DMS79 (cell line): ENCODE measurements around the gene CTNND2.

Source experiments
- DNase-seq: peaks from one replicate; lab custom pipeline; 2025; lab: John Stamatoyannopoulos, UW

CTNND2 gene

DNA sequence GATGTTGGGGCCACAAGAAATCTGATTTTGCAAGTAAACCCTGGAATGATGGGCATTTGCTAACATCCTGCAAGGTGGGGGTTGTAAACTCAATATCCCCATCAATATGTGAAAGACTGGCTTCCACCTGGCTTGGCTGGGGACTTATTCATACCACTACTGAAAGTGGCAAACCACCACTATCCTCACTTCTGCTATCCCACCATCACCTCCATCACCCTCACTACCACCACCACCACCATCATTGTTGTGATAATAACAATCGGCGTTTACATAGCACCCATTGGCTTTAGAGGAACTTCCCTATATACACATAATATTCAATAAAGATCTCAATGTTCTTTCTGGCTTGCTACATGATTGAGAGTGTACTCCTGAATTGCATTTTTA is 918.5 kb downstream of the CTNND2 start:
- no peak for DNase-seq

DNA sequence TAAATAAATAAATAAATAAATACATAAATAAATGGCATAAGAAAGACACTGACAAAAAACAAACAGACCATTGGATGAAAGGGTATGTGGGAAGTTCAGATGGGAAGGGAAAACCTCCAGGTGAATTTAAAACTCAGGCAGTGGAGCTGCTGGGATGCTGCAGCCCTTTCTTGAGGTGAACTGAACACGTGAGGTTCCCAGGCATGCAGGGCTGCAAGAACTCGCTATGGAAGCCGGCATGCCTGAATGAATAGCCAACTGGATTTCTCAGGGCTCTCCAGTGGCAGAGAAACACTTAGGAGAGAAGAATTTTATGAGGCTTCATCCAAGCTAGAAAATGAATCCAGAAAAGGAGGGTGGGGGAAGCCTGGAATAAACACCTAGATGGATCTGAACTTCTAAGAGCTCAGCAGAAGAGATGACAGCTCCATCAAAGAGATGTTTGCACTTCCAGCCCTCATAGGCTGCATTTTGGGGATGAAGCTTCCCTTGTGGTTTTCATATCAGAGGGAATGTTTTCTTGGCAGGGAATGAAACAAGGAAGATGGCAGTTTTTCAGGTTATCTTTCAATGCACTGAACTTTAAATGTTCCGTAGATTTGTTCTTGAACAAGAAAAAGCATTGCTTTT is 919.0 kb downstream of the CTNND2 start:
- DNase-seq, result no peak

DNA sequence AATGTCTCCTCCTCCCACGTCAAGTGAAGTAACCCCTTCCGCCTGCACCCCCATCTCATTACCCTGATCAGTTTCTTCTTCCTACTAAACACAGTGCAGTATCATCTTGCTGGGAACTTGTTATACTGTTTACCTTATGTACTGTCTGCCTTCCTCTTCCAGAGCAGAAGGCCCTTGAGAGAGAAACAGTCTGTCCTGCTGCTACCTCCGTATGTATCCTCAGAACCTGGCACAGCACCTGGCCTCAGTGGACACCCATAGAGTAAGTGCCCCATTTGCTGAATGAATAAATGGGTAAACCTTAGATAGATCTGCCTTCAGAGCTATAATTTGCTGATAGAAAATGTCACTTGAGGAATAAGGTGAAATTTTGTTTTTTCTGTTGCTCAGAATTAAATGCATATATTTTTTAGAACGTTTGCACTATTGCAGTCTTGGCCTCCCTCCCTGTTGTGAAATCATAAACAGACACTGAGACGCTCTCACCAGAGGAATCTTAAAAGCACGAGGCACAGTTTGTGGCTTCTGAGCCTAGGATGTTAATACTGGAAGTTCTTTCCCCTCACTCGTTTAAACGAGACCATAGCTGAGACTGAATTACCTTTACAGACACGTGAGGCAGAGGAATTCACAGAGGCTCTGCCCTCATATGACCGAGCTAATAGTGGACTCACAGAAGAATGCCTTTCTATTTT is 920.1 kb downstream of the CTNND2 start:
- no peak for DNase-seq

DNA sequence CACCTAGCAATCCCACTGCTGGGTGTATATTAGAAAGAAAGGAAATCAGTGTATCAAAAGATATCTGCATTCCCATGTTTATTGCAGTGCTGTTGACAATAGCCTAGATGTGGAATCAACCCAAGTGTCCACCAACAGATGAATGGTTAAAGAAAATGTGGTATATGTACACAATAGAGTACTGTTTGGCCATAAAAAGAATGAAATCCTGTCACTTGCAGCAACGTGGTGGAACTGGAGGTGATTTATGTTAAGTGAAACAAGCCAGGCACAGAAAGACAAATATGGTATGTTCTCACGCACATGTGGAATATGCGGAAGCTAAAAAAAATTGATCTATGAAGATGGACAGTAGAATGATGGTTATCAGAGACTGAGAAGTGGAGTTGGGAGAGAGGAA is 921.6 kb downstream of the CTNND2 start:
- no peak for DNase-seq

DNA sequence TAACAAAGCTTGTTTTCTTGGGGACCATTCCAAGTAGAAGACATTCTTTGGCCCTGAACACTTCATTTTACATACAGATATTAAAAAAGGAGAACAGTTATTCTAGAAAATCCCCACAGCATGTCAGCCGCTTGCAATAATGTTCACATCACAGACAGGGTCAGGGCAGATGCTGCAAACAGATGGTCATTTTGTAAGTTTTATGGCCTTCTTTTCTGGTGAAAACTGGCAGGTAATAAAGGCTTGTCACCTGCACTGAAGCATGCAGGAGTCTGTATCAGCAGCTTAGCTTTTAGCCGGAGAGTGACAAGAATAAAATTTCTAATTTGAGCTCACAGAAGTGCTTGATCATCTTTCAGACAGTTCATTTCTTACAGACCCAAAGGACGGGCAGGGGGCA is 922.3 kb downstream of the CTNND2 start:
- DNase-seq, result no peak

DNA sequence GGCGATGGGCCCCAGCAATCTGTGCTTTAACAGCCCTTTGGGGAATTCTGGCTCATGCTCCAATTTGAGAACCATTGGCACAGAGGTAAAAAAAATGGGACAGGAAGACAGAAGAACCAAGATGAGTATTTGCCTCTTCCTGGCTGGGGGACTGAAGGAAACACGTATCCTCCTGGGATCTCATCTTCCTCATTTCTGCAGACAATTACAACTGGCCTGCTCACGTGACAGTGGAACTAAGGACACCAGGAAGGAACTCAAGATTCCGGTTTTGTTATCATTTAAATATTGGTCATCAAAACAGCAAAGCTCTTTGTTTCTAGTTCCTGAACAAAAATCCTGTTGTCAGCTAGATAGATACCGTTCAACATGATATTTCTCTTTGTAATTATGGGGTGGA is 927.2 kb downstream of the CTNND2 start:
- DNase-seq, result no peak

DNA sequence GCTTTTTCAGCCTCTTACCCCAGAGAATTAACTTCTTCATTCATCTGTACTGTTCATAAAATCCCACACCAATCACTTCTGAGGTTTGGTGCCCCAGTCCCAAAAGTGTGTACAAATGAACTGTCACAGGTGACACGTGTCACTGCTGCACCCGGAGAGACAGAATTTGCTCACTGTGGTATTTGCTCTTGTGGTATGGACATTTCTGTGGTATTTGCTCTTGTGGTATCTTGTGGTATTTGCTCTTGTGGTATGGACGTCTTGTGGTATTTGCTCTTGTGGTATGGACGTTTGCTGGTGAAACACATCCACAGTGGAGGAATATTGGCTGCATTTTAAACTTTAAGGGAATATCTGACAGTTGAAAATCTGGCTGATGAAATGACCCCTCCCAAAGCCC is 928.3 kb downstream of the CTNND2 start:
- no peak for DNase-seq

DNA sequence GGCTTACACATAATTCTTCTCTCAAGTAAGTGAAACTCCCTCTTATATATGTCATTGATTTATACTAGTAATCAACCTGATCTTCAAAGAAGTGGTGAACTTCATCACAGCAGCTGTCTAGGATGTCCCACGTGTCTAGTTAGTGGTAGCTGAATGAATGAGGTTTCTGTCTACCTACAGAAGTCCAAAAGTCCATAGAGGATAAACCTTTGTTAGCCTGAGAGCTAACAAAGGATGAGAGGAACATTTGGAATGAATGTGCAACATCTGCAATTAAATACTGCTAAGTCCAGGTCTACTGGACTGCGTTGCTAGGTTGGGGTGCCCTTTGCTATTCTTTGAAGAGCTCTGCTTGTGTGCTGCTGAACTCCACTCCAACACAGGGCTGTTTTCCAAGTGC is 929.4 kb downstream of the CTNND2 start:
- DNase-seq, result no peak

DNA sequence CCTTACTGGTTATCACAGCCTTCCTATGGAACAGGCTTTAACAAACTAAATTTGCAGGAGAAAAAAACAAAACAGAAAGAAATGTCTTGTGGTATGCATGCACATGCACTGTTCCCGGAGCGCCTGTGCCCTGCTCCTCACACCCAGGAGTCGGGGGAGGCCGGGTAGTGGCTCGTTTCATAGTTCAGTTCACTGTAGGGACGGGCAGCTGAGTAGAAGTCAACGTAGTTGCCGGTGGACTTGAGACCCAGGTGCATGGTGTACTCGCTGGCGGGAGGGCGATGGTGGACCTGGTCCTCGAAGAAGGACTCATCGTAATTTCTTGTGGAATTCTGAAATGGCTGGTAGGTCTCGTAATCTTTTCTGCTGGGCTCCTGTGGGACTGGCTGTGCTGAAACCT is 930.9 kb downstream of the CTNND2 start:
- no peak for DNase-seq

DNA sequence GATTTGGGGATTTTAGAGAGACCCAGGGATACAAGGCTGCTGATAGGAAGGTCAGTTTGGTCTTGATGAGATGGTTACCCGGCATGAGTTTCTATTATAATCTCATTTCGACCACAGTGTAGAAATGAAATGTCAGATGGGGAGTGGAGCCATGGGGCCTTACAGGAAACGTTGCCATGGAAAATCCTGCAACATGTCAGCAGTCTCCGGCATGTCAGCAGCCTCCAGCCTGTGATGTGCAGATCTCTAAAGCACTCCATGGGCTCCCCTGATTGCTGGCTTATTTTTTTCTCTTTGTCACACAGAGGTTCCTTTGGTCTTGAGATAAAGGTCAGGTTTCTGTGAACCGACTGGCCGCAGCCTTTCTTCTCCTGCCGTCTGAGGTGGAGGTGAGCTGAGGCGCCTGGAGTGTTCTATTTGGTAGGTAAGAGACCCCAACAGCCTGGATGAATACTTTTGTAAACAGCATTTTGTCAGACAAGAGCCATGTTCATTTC is 934.5 kb downstream of the CTNND2 start:
- DNase-seq, result no peak

DNA sequence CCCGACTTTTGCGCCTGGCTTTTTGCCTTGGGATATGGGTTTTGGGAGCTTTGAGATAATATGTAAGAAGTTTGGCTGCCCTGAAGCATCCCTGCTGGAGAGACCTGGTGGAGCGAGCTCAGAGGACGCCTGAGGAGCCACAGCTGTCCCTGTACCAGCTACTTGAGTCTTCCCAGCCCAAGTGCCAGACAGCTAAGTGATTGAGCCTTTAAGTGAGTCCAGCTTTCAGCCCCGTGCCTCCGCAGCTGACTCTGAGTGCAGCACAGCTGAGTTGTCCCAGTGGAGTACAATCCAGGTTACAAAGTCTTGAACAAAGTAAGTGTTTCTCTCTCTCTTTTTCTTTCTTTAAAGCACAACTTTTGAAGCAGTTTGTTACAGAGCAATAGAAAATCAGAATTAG is 939.4 kb downstream of the CTNND2 start:
- DNase-seq, result no peak

DNA sequence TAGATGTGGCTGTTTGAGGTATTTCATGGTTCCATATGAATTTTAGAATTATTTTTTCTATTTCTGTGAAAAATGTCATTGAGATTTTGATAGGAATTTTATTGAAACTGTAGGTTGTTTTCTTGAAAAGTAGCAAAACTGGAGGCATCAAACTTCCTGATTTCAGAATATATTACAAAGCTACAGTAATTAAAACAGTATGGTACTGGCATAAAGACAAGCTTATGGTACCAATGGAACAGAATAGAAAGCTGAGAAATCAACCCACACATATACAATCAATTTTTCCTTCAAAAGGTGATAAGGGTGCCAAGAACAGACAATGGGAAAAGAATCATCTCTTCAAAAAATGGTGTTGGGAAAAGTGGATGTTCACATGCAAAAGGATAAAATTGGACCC is 945.5 kb downstream of the CTNND2 start:
- DNase-seq, result no peak

DNA sequence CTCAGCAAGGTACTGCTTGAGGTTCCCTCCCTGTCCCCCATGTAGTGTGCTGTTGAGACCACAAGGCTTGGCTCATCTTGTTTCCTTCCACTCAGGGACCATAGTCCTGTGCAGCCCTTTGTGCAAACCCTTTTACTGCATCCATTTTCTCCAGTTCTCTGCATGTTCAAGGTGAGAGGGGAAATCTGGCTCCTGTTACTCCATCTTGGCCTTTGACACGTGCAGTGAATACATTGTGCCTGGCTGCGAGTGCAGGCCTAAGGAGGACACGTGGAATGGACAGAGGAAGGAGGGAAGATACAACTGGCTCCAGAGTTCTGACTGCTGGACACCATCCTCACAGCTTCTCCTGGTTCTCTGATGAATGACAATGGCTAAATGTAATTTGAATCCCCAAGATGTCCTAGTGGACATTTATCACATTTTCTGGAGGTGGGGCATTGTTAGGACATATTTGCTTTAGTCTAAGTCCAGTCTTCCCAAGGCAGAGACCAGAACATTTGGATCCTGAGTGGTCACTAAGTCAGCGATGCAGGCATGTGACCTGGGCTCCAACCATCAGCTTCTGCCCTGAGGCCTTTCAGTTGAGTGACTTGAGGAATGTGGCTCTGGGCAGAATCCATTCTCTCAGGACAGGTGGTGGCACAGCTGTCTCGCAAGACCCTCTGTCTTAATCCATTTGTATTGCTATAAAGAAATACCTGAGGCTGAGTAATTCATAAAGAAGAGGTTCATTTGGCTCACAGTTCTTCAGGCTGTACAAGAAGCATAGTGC is 954.2 kb downstream of the CTNND2 start:
- no peak for DNase-seq

DNA sequence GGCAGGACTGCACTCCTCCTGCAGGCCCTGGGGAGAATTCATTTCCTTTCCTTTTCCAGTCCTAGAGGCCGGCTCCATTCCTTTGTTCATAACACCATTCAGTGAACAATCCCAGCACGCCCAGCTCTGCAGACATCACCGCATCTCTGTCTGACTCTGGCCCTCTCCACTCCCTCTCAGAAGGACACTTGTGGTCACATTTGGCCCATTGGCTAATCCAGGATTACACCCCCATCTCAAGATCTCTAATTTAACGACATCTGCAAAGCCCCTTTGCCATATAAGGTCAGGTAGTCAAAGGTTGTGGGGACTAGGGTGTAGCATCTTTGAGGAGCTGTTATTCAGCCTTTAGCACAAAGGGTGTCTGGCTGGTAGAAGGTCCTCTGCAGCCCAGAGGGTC is 958.2 kb downstream of the CTNND2 start:
- no peak for DNase-seq

DNA sequence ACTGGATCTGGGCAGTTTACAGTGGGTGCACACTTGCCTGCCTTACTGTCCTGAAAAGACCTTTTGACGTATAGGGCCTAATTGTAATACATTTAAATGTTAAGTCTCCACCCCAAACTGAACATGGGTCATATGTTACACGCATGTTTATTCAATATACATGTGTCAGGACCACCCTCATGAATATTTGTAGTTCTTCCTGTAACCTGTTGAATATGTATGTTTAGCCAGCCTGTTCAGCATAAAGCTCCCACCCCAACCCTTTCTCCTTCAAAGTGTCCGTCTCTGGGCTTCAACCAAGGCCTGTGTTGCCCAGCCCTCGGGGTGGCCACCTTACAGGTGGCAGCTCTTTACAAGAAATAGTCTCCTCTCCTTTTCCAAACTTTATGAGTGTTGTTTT is 962.3 kb downstream of the CTNND2 start:
- no peak for DNase-seq

DNA sequence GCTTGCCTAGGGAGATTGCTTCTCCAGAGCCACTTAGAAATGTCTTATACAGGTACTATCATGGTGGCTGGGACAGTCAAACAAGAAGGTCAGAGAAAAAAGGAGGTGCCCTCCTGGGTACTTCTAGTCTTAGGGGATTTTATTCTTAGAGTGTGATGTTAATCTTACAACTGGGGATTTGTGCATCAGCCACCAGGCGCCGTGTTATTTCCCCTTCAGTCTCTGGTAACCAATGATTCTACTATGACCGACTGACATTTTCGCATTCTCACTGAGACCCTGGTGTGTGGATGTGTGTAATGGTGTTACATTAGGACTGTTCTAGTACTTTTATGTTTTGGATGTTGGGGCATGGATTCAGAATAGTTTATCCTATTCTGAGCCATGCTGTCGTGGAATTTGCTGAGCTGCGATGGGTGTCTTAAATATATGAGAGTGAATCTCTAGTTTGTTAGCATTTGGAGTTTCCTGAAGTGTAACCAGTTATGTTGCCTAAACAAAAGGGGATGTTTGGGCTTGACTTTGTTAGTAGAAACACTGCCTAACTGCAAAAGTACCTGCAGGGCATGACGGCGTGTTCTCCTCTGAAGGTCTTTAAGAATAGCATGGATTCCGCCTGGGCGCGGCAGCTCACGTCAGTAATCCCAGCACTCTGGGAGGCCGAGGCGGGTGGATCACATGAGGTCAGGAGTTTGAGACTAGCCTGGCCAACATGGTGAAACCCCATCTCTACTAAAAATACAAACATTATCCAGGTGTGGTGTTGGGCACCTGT is 968.0 kb downstream of the CTNND2 start:
- no peak for DNase-seq

DNA sequence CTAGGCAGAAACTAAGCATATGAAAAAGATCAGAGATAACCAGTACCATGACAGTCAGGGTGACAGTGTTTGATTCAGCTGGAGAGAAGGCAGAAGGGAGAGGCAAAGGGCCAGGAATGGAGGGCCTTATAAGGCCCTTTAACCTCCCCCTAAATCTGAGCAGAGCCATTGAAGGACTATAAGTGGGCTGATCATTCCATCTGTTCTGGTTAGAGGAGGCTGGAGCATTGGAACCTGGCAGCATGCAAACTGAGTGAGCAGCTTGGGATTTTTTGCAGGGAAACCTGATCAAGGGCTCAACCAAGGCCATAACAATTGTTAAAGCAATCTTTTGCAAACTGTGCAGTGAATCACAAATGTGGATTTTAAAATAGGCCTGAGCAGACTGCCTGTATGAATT is 968.7 kb downstream of the CTNND2 start:
- DNase-seq, result no peak

DNA sequence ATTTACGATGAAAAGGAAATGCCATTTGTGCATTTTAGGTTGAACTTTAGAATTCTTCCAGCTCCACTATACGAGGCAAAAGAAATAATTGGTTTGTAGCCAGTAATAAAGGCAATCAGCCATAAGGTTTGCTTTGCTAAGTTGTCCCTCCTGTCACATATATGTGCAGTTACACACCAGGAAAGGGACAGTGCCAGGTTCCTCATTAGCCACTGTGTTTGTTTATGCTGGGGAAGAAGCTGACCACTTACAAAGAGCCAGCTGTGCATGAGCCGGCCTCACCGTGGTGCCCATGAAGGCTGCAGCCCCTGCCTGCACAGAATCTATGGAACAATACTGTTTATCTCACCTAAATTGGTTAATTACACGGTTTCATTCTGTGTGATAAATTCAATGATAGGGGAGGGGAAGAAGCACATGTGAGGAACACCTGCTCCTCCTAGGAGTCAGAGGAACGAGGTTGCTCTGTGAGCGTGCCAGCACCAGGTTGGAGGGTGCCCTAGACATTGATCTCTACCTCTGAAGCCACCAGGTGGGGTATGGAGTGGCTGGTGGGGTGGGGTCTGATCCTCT is 969.4 kb downstream of the CTNND2 start:
- no peak for DNase-seq

DNA sequence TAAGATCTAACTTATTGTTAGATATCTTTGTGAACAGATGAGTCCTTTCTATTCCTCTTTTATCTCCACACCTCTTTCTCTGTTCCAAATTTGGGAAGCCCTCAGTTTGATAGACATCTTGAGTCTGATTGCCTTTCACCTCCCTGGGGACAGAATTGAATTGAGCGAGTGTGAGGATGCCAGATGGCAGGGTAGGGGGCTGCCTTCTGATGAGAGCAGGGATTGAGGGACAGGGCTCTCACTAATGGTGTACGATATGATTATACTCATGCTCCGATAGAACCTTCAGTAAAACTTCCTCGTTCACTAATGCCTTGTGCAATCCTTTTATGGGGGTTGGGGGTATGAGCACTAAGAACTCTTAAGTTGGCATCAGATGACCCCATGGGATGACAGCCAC is 971.1 kb downstream of the CTNND2 start:
- no peak for DNase-seq

DNA sequence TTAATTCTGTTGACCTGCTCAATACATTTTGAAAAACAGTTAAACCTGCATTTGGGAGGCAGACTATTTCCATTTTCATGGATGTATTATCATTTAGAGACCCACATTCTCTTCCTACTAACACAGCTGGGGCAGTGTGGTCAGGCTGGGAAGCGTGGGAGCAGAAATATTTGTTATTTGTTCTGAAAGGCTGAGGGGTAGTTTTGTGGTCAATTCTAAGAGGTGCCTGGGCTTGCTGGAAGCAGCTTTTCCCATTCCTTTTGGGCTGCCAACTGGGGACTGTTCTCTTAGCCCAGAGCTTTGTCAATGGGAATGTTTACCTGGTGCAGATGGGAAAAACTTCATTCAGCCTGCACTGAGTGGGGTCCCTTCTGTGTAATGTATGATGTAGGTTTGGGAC is 971.8 kb downstream of the CTNND2 start:
- no peak for DNase-seq

DNA sequence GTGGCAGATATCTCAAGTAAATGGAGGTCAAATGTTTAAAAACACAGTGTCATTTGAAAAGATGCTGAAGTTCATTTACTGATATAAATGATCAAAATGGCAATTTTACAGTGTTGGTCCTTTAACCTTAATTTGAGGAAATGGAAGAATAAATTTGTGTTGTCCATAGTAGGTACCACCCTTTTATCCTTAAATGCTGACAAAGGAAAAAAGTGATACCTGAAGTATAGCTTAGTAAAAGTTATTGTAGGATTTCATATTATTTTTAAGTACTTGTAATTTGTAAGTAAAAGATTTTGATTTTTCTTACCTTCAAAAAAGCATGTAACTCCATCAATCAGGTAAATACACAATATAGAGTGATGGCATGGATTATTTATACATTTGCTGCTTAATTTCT is 976.6 kb downstream of the CTNND2 start:
- no peak for DNase-seq

DNA sequence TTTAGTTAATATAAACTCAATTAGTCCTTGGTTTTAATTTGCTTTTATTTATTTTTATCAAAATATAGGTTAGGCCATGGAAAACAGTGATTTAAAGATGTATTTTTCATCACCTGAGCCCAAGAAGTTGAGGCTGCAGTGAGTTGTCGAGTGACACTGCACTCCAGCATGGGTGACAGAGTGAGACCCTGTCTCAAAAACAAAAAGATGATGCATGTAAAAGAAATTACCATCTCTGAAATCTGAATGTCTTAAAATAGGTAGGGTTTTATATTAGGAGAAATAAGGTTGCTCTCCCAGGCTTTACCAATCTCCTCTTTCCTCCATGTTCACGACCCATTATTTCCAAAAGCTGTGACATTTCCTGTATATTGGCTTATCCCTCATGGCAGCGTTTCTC is 980.9 kb downstream of the CTNND2 start:
- DNase-seq, result no peak
